Keratinocyte (primary cell): ENCODE results near the gene TMEM45A. TPM values are rescaled to one million over a fixed set of nuclear protein-coding genes. Genes with fewer than 3 reads are reported as not detected.
A peak's percentile ranks its signal among the peaks of the same experiment; 100 is the strongest.

Source experiments
- DNase-seq: peaks from one replicate; pipeline ENCODE4 v3.0.0-alpha.2; 2011; ENCODE audit warnings: low read depth, missing footprints, low spot score
- FAIRE-seq: peaks from 2 replicates; lab custom pipeline; 2011; peaks lifted over from hg19 to GRCh38; lab: Jason Lieb, UNC
- H2AFZ ChIP-seq: 2 replicates; pipeline ENCODE4 v1.6.0; 2012; ENCODE audit warnings: low read length, control low read depth, inconsistent platforms; ENCODE audit not compliant: control insufficient read depth
- H3K27ac ChIP-seq: 2 replicates; pipeline ENCODE4 v1.5.1; 2011; ENCODE audit warnings: low read length; ENCODE audit not compliant: control insufficient read depth, insufficient read depth
- H3K27me3 ChIP-seq: 3 replicates; pipeline ENCODE4 v1.6.0; 2011; ENCODE audit warnings: low read length; ENCODE audit not compliant: control insufficient read depth, insufficient read depth; ENCODE audit errors: extremely low read depth
- H3K36me3 ChIP-seq, 2 experiments: 2 replicates in 1 of 2; 3 replicates in 1 of 2; pipeline ENCODE4 v1.5.1; 2011; ENCODE audit warnings: low read length in 2 of 2, mild to moderate bottlenecking in 1 of 2; ENCODE audit not compliant: control insufficient read depth in 2 of 2, insufficient read depth in 2 of 2; ENCODE audit errors: extremely low read depth in 1 of 2
- H3K4me1 ChIP-seq: 3 replicates; pipeline ENCODE4 v1.5.1; 2011; ENCODE audit warnings: low read length; ENCODE audit not compliant: control insufficient read depth, insufficient read depth; ENCODE audit errors: extremely low read depth
- H3K4me2 ChIP-seq: 3 replicates; pipeline ENCODE4 v1.6.0; 2011; ENCODE audit warnings: low read depth, low read length; ENCODE audit not compliant: control insufficient read depth, insufficient read depth; ENCODE audit errors: extremely low read depth
- H3K4me3 ChIP-seq, 3 experiments: fragments of 200-600 bp in 1 of 3; sonication (generic) in 1 of 3; 2 replicates in 2 of 3; 3 replicates in 1 of 3; pipeline ENCODE4 v1.5.1; 2011 to 2016; ENCODE audit warnings: low read length in 3 of 3, mild to moderate bottlenecking in 3 of 3, control low read depth in 2 of 3, inconsistent platforms in 1 of 3, low read depth in 1 of 3, mixed read lengths in 1 of 3, mixed run types in 1 of 3, moderate library complexity in 1 of 3; ENCODE audit not compliant: control insufficient read depth in 2 of 3, insufficient read depth in 2 of 3; ENCODE audit errors: extremely low read depth in 1 of 3
- H3K79me2 ChIP-seq: 2 replicates; pipeline ENCODE4 v1.6.0; 2012; ENCODE audit warnings: low read length; ENCODE audit not compliant: control insufficient read depth, insufficient read depth
- H3K9ac ChIP-seq: 3 replicates; pipeline ENCODE4 v1.6.0; 2011; ENCODE audit warnings: low read length; ENCODE audit not compliant: control insufficient read depth, insufficient read depth; ENCODE audit errors: extremely low read depth
- H3K9me1 ChIP-seq: 3 replicates; pipeline ENCODE4 v1.6.0; 2011; ENCODE audit warnings: low read length; ENCODE audit not compliant: control insufficient read depth, insufficient read depth; ENCODE audit errors: extremely low read depth
- H3K9me3 ChIP-seq: 2 replicates; pipeline ENCODE4 v1.5.1; 2012; ENCODE audit warnings: low read depth, low read length; ENCODE audit not compliant: control insufficient read depth
- H4K20me1 ChIP-seq: 3 replicates; pipeline ENCODE4 v1.6.0; 2011; ENCODE audit warnings: low read length; ENCODE audit not compliant: control insufficient read depth, insufficient read depth; ENCODE audit errors: extremely low read depth
- EZH2 ChIP-seq: IDR thresholded peaks from one replicate; pipeline ENCODE4 v1.6.1; 2012; ENCODE audit warnings: inconsistent platforms, mild to moderate bottlenecking, low read length, moderate library complexity
- dilution Hi-C: fragments of 300-500 bp; cut with MboI; formaldehyde crosslinking; loops from one replicate; pipeline ENCODE4 v1.7.0; 2020; ENCODE audit warnings: low sequenced_read_pairs; ENCODE audit not compliant: extremely low pct_ligation_motif_present
- polyA plus RNA-seq, 5 experiments: library from polyadenylated mRNA; depleted of rRNA in 3 of 5; stranded (reverse) in 3 of 5; stranded (forward) in 1 of 5; unstranded in 1 of 5; fragments of >200 nt; gene quantifications; 1 replicate in 1 of 5; 2 replicates in 3 of 5; 3 replicates in 1 of 5; pipeline versions ENCODE4 v1.2.1 to v1.2.3, GENCODE V29; 2011 to 2012; ENCODE audit warnings: missing spikeins in 2 of 5, low read depth in 1 of 5, low replicate concordance in 1 of 5
- TF ChIP-seq, protein P1 (sequence below), 3 experiments: IDR thresholded peaks in 1 of 3; conservative IDR thresholded peaks in 1 of 3; optimal IDR thresholded peaks in 1 of 3; 2 replicates in 2 of 3; 3 replicates in 1 of 3; pipeline versions ENCODE3 to v1.5.1; 2011; ENCODE audit warnings: low read length in 3 of 3, mild to moderate bottlenecking in 3 of 3, moderate library complexity in 2 of 3, control low read depth in 1 of 3, inconsistent platforms in 1 of 3; ENCODE audit not compliant: insufficient read depth in 2 of 3; ENCODE audit errors: extremely low read depth in 1 of 3

Gene TMEM45A
- polyA plus RNA-seq, 1 donor (not counting 4 experiments of a cell fraction or from before 2014, with no cell fraction given) = 57.2 TPM

DNA sequence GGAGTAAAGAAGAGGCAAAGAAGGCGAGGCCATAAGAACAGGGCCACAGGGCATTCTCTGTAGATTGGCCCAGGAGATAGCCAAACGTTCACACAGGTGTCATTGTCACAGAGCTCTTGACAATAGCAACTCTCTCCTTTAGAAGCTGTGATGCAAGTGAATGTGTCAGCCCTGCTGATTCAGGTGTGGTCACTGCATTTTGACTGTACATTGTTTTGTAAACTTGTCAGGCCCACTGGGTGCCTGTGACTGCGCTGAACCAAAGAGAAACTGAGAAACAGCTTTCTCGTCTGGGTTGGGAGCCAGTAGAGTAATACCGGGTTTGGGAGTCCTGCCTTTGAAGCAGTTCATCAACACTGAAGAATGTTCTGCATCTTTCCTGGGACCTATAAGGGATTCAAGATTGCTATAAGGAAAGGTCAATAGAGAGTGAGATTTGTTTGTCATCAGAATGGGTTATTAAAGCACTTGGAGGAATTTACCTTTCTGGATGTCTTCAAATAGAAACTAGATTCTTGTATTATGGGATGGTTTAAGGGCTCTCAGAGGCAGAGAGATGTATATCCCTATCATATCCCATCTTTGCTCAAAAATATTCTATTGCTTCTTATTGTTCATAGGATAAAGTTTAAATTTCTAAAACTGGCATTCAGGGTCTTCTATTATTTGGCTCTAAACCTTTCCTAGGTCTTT lies 45.4 kb downstream of the TMEM45A start:
- Histone ChIP-seq H3K79me2 (no peaks in the 10 kb centered on the region), H2AFZ (no peak overlapping the region), H3K36me3 (no peaks in the 10 kb centered on the region), H3K4me2 (no peak overlapping the region), H3K27me3 (no peaks in the 10 kb centered on the region), H4K20me1 (no peaks in the 10 kb centered on the region), H3K9me1 (peaks cover 2% of the 10 kb centered on the region), H3K9me3 (no peaks in the 10 kb centered on the region), H3K27ac (no peak overlapping the region), H3K4me1 (peaks cover 38% of the 10 kb centered on the region), H3K9ac (no peak overlapping the region), H3K4me3 (no peak overlapping the region)
- dilution Hi-C loops = no loop called here
- DNase-seq = no peak
- TF ChIP-seq, protein P1, sequence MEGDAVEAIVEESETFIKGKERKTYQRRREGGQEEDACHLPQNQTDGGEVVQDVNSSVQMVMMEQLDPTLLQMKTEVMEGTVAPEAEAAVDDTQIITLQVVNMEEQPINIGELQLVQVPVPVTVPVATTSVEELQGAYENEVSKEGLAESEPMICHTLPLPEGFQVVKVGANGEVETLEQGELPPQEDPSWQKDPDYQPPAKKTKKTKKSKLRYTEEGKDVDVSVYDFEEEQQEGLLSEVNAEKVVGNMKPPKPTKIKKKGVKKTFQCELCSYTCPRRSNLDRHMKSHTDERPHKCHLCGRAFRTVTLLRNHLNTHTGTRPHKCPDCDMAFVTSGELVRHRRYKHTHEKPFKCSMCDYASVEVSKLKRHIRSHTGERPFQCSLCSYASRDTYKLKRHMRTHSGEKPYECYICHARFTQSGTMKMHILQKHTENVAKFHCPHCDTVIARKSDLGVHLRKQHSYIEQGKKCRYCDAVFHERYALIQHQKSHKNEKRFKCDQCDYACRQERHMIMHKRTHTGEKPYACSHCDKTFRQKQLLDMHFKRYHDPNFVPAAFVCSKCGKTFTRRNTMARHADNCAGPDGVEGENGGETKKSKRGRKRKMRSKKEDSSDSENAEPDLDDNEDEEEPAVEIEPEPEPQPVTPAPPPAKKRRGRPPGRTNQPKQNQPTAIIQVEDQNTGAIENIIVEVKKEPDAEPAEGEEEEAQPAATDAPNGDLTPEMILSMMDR (optimal IDR thresholded peaks at IDR 0.05 in 1 of 3, IDR thresholded peaks at IDR 0.05 in 1 of 3, conservative IDR thresholded peaks at IDR 0.05 in 1 of 3; ENCODE audit: extremely low read depth in 1 of 3, insufficient read depth in 2 of 3, low read length in 3 of 3) = no peak
- TF ChIP-seq EZH2 = no peak
- peak; percentile 64 for FAIRE-seq

DNA sequence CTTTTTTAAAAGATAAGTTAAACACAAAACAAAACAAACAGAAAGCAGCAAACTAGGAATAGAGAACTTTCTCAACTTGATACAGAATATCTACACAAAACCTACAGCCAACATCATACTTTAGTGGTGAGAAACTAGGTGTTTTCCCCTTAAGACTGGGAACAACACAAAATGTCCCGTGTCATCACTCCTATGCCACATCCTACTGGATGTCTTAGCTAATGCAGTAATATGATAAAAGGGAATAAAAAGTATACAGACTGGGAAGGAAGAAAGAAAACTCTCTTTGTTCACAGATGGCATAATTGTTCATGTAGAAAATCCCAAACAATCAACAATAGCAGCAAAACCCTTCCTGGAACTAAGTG lies 45.9 kb downstream of the TMEM45A start:
- no peak overlapping the region for H3K4me3 ChIP-seq
- H3K27me3 ChIP-seq = no peaks in the 10 kb centered on the region
- FAIRE-seq = no peak
- TF ChIP-seq, protein P1 (optimal IDR thresholded peaks at IDR 0.05 in 1 of 3, IDR thresholded peaks at IDR 0.05 in 1 of 3, conservative IDR thresholded peaks at IDR 0.05 in 1 of 3; ENCODE audit: extremely low read depth in 1 of 3, insufficient read depth in 2 of 3, low read length in 3 of 3) = no peak
- TF ChIP-seq EZH2 = no peak
- DNase-seq = no peak
- no peaks in the 10 kb centered on the region for H4K20me1 ChIP-seq
- no peak overlapping the region for H3K27ac ChIP-seq
- no peaks in the 10 kb centered on the region for H3K79me2 ChIP-seq
- no peaks in the 10 kb centered on the region for H3K9me1 ChIP-seq
- H3K36me3 ChIP-seq = no peaks in the 10 kb centered on the region
- H3K4me2 ChIP-seq = no peak overlapping the region
- no peak overlapping the region for H2AFZ ChIP-seq
- H3K4me1 ChIP-seq = peaks cover 35% of the 10 kb centered on the region
- dilution Hi-C loops = no loop called here
- no peaks in the 10 kb centered on the region for H3K9me3 ChIP-seq
- H3K9ac ChIP-seq = no peak overlapping the region
